ENCODE results near the gene MMP20.

MMP20 gene

DNA sequence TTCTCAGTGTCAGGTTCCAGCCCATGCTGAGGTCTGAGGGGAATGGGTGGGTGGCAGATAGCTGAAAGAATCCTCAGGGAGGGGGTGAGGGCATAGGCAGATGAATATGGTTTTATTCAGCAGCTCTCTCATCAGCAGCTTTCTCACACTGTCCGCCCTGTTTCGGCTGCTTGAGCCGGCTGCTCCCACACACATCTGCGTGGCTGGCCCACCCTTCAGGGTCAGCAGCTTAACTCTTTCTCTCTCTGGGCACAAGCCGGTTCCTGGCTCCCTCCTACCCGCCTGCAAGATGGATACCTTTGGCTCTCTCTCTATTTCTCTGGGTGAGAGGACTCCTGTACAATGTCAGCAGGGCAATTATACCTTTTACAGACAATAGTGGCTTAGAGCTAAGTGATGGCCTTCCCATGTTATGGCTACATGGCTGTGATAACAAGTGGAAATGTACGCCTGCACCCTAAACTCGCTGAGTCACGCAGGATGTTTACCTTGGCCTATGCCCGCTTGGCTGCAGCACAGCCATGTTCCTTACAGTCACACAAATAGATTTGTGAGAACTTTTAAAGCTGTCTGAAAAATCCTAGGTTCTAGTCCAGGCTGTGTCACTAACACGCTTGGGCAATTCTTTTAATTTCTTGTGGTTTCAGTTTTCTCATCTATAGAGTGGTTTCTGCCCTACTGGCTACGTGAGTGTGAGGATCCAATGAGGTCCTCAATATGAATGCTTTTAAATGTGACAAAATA is 4.1 kb downstream of the MMP20 start:
- no peak for DNase-seq

- DNase-seq: no peak
Observed at GRCh38 chr11:102620179-102620578, 5.0 kb downstream of the MMP20 start.

- DNase-seq: no peak
Observed at GRCh38 chr11:102617466-102618008, 7.6 kb downstream of the MMP20 start.

DNA sequence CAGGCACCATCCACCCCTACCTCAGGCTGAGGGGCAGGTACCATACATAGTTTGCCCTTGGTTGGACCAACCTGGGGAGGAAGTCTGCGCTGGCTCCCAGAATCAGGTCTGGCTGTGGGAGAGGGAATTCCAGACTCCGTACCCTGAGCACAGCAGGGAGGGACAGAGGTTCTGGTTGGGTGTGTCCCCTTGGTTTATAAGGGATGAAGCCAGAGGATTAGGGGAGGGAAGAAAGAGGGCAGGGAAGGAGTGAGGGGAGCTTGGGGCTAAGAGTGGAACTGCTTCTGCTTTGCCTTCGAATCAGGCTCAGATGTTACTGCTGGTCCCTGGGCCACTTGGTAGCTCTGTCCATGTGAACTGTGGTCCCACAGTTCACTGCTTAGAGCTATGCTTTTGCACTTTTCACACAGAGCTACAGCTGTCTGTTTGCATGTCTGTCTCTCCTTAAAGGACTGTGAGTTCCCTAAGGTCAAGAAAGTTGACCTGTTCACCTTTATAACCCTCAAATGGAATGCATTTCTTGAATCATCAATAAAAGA is 9.2 kb downstream of the MMP20 start:
- no peak for DNase-seq

GRCh38 chr11:102615077-102615893 is 9.8 kb downstream of the MMP20 start:
- no peak for DNase-seq

DNA sequence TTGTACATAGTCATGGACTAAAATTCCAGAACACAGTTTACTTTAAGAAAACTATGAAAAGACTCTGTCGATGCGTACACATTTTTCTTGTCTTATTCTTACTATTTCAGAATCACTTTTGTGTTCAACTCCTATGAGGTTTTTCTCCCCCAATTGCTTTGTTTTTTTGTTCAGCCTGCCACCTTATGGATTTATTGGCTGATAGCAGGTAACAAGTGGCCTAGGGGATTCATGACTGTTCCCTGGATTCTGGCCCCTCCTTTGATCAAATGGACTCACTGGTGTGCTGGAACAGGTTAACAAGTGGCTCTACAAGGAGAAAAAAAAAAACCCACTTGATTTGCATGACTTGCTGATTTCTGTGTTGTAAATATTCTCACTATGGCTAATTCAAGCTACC is 10.6 kb downstream of the MMP20 start:
- no peak for DNase-seq

DNA sequence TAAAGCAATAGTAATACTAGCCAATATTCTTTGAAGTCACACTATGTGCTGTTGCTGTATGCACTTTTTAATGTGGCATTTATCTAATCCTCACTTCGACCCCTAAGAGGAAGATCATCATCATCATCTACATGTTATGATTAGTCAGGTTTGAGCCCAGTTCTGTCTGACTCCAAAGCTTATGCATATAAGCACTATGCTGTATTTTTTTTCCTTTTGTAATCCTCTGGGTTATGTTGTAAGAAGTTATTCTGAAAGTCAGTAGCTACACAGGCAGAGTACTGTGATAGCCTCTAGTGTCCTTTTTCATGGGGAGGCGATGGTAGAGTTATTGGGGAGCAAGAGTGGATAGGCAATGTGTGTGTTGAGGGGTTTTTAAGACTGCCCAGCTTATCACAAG is 11.1 kb downstream of the MMP20 start:
- DNase-seq: no peak

- DNase-seq: no peak
Observed at GRCh38 chr11:102613450-102613849, 11.7 kb downstream of the MMP20 start.

DNA sequence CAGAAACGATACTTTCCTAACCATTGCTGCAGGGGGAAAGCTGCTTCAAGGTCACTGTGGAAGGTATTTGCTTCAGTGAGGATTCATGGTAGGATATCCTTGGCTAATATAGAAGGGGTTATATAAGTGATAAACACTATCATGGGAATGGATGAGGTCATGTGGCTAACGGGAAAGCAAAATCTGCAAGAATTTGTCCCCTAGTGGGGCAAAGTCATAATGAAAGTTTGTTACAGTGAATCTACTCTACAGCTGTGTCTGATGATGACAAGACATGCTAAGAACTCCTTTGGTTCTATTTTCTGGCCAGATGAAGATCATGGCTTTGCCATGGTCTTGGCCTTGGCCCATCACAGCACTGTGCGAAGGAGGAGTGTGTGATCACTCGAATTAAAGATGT is 13.8 kb downstream of the MMP20 start:
- no peak for DNase-seq

- DNase-seq: no peak
Observed at GRCh38 chr11:102610200-102610599, 14.9 kb downstream of the MMP20 start.

GRCh38 chr11:102608699-102609098 is 16.4 kb downstream of the MMP20 start:
- no peak for DNase-seq

- no peak for DNase-seq
Observed at GRCh38 chr11:102604875-102605274, 20.3 kb downstream of the MMP20 start.

- no peak for DNase-seq
Observed at GRCh38 chr11:102604011-102604410, 21.1 kb downstream of the MMP20 start.

GRCh38 chr11:102603576-102603975 is 21.6 kb downstream of the MMP20 start:
- DNase-seq: no peak

- no peak for DNase-seq
Observed at GRCh38 chr11:102603091-102603490, 22.0 kb downstream of the MMP20 start.

GRCh38 chr11:102600666-102601065 is 24.5 kb downstream of the MMP20 start:
- no peak for DNase-seq

- DNase-seq: no peak
Observed at GRCh38 chr11:102599642-102600261, 25.4 kb downstream of the MMP20 start.

GRCh38 chr11:102598272-102598671 is 26.9 kb downstream of the MMP20 start:
- DNase-seq: no peak

- no peak for DNase-seq
Observed at GRCh38 chr11:102596578-102596977, 28.6 kb downstream of the MMP20 start.

- DNase-seq: no peak
Observed at GRCh38 chr11:102592634-102593581, 32.2 kb downstream of the MMP20 start.

GRCh38 chr11:102592131-102592530 is 33.0 kb downstream of the MMP20 start:
- no peak for DNase-seq

- no peak for DNase-seq
Observed at GRCh38 chr11:102591160-102591718, 33.9 kb downstream of the MMP20 start.
